ENCODE results near the gene TRIM49D2. TPM values are rescaled to one million over a fixed set of nuclear protein-coding genes. Genes with fewer than 3 reads are reported as not detected.
"Not testable (repeated sequence)": the region's sequence is repeated elsewhere in the genome, so short reads cannot be mapped to it uniquely, and the experiment has no call there.

The TRIM49D2 gene
- total RNA-seq: not detected

GRCh38 chr11:89923764-89924163 lies at the start of gene TRIM49D2:
TSS of gene TRIM49D2 (plus strand) at chr11:89924064. CDS start at chr11:89926762, 2,698 bp downstream.
- H3K27ac Mint-ChIP-seq; H3K27me3 Mint-ChIP-seq; H3K36me3 Mint-ChIP-seq (ENCODE audit: low read depth); H3K4me3 Mint-ChIP-seq; DNase-seq; H3K4me1 Mint-ChIP-seq; POLR2A ChIA-PET; H3K9me3 Mint-ChIP-seq; CTCF ChIA-PET: not testable (repeated sequence)

- H3K4me3 Mint-ChIP-seq; DNase-seq; CTCF ChIA-PET; POLR2A ChIA-PET; H3K4me1 Mint-ChIP-seq; H3K27me3 Mint-ChIP-seq; H3K27ac Mint-ChIP-seq; H3K9me3 Mint-ChIP-seq; H3K36me3 Mint-ChIP-seq (ENCODE audit: low read depth): not testable (repeated sequence)
Measured at GRCh38 chr11:89877511-89877910, 46.4 kb upstream of the TRIM49D2 start.

GRCh38 chr11:89893245-89893644 lies 30.6 kb upstream of the TRIM49D2 start:
- H3K27me3 Mint-ChIP-seq; POLR2A ChIA-PET; H3K4me1 Mint-ChIP-seq; DNase-seq; H3K4me3 Mint-ChIP-seq; CTCF ChIA-PET; H3K27ac Mint-ChIP-seq; H3K9me3 Mint-ChIP-seq; H3K36me3 Mint-ChIP-seq (ENCODE audit: low read depth): not testable (repeated sequence)

- H3K4me3 Mint-ChIP-seq; H3K27me3 Mint-ChIP-seq; CTCF ChIA-PET; H3K36me3 Mint-ChIP-seq (ENCODE audit: low read depth); H3K9me3 Mint-ChIP-seq; POLR2A ChIA-PET; H3K27ac Mint-ChIP-seq; H3K4me1 Mint-ChIP-seq; DNase-seq: not testable (repeated sequence)
Measured at GRCh38 chr11:89900809-89901208, 23.1 kb upstream of the TRIM49D2 start.

GRCh38 chr11:89922195-89922660 lies 1.6 kb upstream of the TRIM49D2 start, which contains the start of gene TRIM49D1:
TSS of gene TRIM49D1 (minus strand) at chr11:89922245. CDS start at chr11:89917710, 4,535 bp downstream.
- Mint-ChIP-seq H3K9me3 (no peaks in the 10 kb centered on the region), H3K27me3 (no peaks in the 10 kb centered on the region), H3K36me3 (ENCODE audit: low read depth) (no peaks in the 10 kb centered on the region), H3K4me1 (no peaks in the 10 kb centered on the region), H3K27ac (no peak within 1 kb of the TSS), H3K4me3 (no peak within 1 kb of the TSS)
- no peak for DNase-seq
- ChIA-PET CTCF (no interaction called here), POLR2A (no interaction called here)

GRCh38 chr11:89960833-89961232 lies 37.0 kb downstream of the TRIM49D2 start:
- H3K4me3 Mint-ChIP-seq; H3K27ac Mint-ChIP-seq; H3K36me3 Mint-ChIP-seq (ENCODE audit: low read depth); H3K4me1 Mint-ChIP-seq; POLR2A ChIA-PET; DNase-seq; CTCF ChIA-PET; H3K9me3 Mint-ChIP-seq; H3K27me3 Mint-ChIP-seq: not testable (repeated sequence)

GRCh38 chr11:89965737-89966136 lies 41.9 kb downstream of the TRIM49D2 start, which contains the start of gene TRIM64:
TSS of gene TRIM64 (plus strand) at chr11:89966037. CDS start at chr11:89968504, 2,467 bp downstream.
- H3K27me3 Mint-ChIP-seq, POLR2A ChIA-PET, CTCF ChIA-PET: not testable (repeated sequence)

More at GRCh38 chr11:89965737-89966136, 41.9 kb downstream of the TRIM49D2 start, which contains the start of gene TRIM64:
- not testable (repeated sequence) for H3K27ac Mint-ChIP-seq; H3K36me3 Mint-ChIP-seq (ENCODE audit: low read depth); H3K4me1 Mint-ChIP-seq; DNase-seq; H3K4me3 Mint-ChIP-seq; H3K9me3 Mint-ChIP-seq

Other genes starting within 250 kb of the TRIM49D2 start
- gene TRIM77, start 213.8 kb upstream of the TRIM49D2 start, total RNA-seq: not detected
- gene TRIM49, start 115.5 kb upstream of the TRIM49D2 start, total RNA-seq: not detected
- not detected for gene TRIM64B, start 45.6 kb upstream of the TRIM49D2 start, total RNA-seq
- not detected for gene TRIM49D1, start 1.8 kb upstream of the TRIM49D2 start, total RNA-seq
- not detected for gene TRIM64, start 42.0 kb downstream of the TRIM49D2 start, total RNA-seq
- not detected for gene TRIM49C, start 107.0 kb downstream of the TRIM49D2 start, total RNA-seq
- not detected for gene UBTFL1, start 161.9 kb downstream of the TRIM49D2 start, total RNA-seq
- gene NAALAD2, start 210.6 kb downstream of the TRIM49D2 start, total RNA-seq: not detected

All from activated CD4-positive, alpha-beta memory T cell treated with anti-CD3 and anti-CD28 coated beads, Interleukin-2, amount 10 ng/mL, durations not matched to agents 7 days and 5 days (primary cell).